SK-N-SH treated with all-trans-retinoic acid at 6 μM for 48 hours (cell line): ENCODE results near the gene IL17RD.

Experiments
- ATAC-seq: fragments of 200-7000 bp; cut with Tn5 transposase; 3 replicates; pipeline ENCODE4 v1.9.1; 2020; ENCODE audit warnings: mild to moderate bottlenecking, moderate library complexity
- ARNTL ChIP-seq: fragments of 450-650 bp; formaldehyde crosslinking; IDR thresholded peaks from 2 replicates; pipeline ENCODE4 v1.5.0; 2020; ENCODE audit warnings: low read depth, mild to moderate bottlenecking, moderate library complexity, borderline replicate concordance
- BACH2 ChIP-seq: fragments of 250-450 bp; sonication (Bioruptor Pico); IDR thresholded peaks from 2 replicates; pipeline ENCODE4 v1.9.0; 2021; ENCODE audit warnings: mild to moderate bottlenecking, borderline replicate concordance
- ESRRG ChIP-seq: fragments of 250-450 bp; sonication (Bioruptor Pico); IDR thresholded peaks from 2 replicates; pipeline ENCODE4 v1.6.1; 2021; ENCODE audit warnings: mild to moderate bottlenecking
- GLIS3 ChIP-seq: fragments of 250-450 bp; sonication (Bioruptor Pico); IDR thresholded peaks from 2 replicates; pipeline ENCODE4 v1.5.0; 2020; ENCODE audit warnings: mild to moderate bottlenecking, moderate library complexity
- ISL1 ChIP-seq: fragments of 250-450 bp; sonication (Bioruptor Pico); IDR thresholded peaks from 2 replicates; pipeline ENCODE4 v2.1.2; 2022; ENCODE audit warnings: mild to moderate bottlenecking, moderate library complexity
- OSR1 ChIP-seq: fragments of 250-450 bp; sonication (Bioruptor Pico); IDR thresholded peaks from 2 replicates; pipeline ENCODE4 v1.8.0; 2022; ENCODE audit warnings: moderate library complexity, mild to moderate bottlenecking, inconsistent platforms
- POU6F1 ChIP-seq: fragments of 250-450 bp; sonication (Bioruptor Pico); IDR thresholded peaks from 2 replicates; pipeline ENCODE4 v1.8.0; 2021; ENCODE audit warnings: low read depth, mild to moderate bottlenecking, moderate library complexity, borderline replicate concordance
- PPARA ChIP-seq: fragments of 250-450 bp; sonication (Bioruptor Pico); IDR thresholded peaks from 2 replicates; pipeline ENCODE4 v1.5.0; 2020; ENCODE audit warnings: mild to moderate bottlenecking, borderline replicate concordance
- RARB ChIP-seq: fragments of 250-450 bp; sonication (Bioruptor Pico); IDR thresholded peaks from 2 replicates; pipeline ENCODE4 v1.8.0; 2021; ENCODE audit warnings: mild to moderate bottlenecking, moderate library complexity
- SNAI2 ChIP-seq: fragments of 250-450 bp; sonication (Bioruptor Pico); IDR thresholded peaks from 2 replicates; pipeline ENCODE4 v1.5.0; 2020; ENCODE audit warnings: mild to moderate bottlenecking, moderate library complexity
- TCF4 ChIP-seq: fragments of 250-450 bp; sonication (Bioruptor Pico); IDR thresholded peaks from 2 replicates; pipeline ENCODE4 v1.8.0; 2021; ENCODE audit warnings: mild to moderate bottlenecking, moderate library complexity, borderline replicate concordance
- ZC3H10 ChIP-seq: fragments of 250-450 bp; sonication (Bioruptor Pico); IDR thresholded peaks from 2 replicates; pipeline ENCODE4 v1.5.1; 2021; ENCODE audit warnings: mild to moderate bottlenecking, moderate library complexity
- ZFP3 ChIP-seq: fragments of 250-450 bp; sonication (Bioruptor Pico); IDR thresholded peaks from 2 replicates; pipeline ENCODE4 v1.5.0; 2020; ENCODE audit warnings: mild to moderate bottlenecking, moderate library complexity
- ZFP30 ChIP-seq: fragments of 450-650 bp; formaldehyde crosslinking; IDR thresholded peaks from 2 replicates; pipeline ENCODE4 v1.5.0; 2022; ENCODE audit warnings: mild to moderate bottlenecking, moderate library complexity
- ZNF565 ChIP-seq: fragments of 450-650 bp; formaldehyde crosslinking; conservative IDR thresholded peaks from 2 replicates; pipeline ENCODE4 v1.5.0; 2020; ENCODE audit warnings: low read depth, mild to moderate bottlenecking, moderate library complexity
- ZNF70 ChIP-seq: fragments of 450-650 bp; formaldehyde crosslinking; IDR thresholded peaks from 2 replicates; pipeline ENCODE4 v1.5.0; 2020; ENCODE audit warnings: mild to moderate bottlenecking, moderate library complexity
- ZNF8 ChIP-seq: fragments of 450-650 bp; formaldehyde crosslinking; IDR thresholded peaks from 2 replicates; pipeline ENCODE4 v1.5.0; 2020; ENCODE audit warnings: mild to moderate bottlenecking, moderate library complexity
- TF ChIP-seq, protein P1 (sequence below): fragments of 250-450 bp; sonication (Bioruptor Pico); IDR thresholded peaks from 2 replicates; pipeline ENCODE4 v1.5.1; 2021; ENCODE audit warnings: mild to moderate bottlenecking, moderate library complexity
- TF ChIP-seq, protein P2 (sequence below): fragments of 250-450 bp; sonication (Bioruptor Pico); IDR thresholded peaks from 2 replicates; pipeline ENCODE4 v1.5.1; 2020; ENCODE audit warnings: low read depth, mild to moderate bottlenecking, moderate library complexity
- TF ChIP-seq, protein P3 (sequence below): fragments of 250-450 bp; sonication (Bioruptor Pico); IDR thresholded peaks from 2 replicates; pipeline ENCODE4 v1.5.0; 2020; ENCODE audit warnings: mild to moderate bottlenecking, moderate library complexity
- TF ChIP-seq, protein P4 (sequence below): fragments of 250-450 bp; sonication (Bioruptor Pico); IDR thresholded peaks from 2 replicates; pipeline ENCODE4 v1.8.0; 2020; ENCODE audit warnings: mild to moderate bottlenecking, moderate library complexity, borderline replicate concordance

The IL17RD gene

DNA sequence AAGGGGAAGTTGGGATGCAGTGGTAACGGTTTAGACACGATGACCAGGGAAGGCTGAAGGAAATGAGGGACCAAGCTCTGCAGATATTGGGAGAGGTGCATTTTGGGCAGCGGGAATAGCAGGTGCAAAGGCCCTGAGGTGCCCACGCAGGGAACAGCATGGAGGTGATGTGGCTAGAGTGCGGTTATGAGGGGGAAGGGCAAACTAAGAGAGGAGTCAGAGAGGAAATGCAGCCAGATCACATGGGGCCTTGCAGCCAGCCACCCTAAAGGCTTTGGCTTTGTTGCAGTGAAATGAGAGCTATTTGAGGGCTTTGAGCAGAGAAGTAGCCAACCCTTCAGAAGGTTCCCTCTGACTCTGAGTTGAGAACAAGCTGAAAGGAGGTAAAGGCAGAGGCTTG is 102.1 kb downstream of the IL17RD start:
- TF ChIP-seq ZFP3 (no peak), PPARA (CRISPR knock-in tag) (no peak), ZC3H10 (no peak), BACH2 (CRISPR knock-in tag) (no peak), ZNF565 (no peak), GLIS3 (no peak), RARB (no peak), ESRRG (CRISPR knock-in tag) (no peak)
- TF ChIP-seq, protein P1, sequence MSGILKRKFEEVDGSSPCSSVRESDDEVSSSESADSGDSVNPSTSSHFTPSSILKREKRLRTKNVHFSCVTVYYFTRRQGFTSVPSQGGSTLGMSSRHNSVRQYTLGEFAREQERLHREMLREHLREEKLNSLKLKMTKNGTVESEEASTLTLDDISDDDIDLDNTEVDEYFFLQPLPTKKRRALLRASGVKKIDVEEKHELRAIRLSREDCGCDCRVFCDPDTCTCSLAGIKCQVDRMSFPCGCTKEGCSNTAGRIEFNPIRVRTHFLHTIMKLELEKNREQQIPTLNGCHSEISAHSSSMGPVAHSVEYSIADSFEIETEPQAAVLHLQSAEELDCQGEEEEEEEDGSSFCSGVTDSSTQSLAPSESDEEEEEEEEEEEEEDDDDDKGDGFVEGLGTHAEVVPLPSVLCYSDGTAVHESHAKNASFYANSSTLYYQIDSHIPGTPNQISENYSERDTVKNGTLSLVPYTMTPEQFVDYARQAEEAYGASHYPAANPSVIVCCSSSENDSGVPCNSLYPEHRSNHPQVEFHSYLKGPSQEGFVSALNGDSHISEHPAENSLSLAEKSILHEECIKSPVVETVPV (CRISPR knock-in tag), result no peak
- TF ChIP-seq, protein P2, sequence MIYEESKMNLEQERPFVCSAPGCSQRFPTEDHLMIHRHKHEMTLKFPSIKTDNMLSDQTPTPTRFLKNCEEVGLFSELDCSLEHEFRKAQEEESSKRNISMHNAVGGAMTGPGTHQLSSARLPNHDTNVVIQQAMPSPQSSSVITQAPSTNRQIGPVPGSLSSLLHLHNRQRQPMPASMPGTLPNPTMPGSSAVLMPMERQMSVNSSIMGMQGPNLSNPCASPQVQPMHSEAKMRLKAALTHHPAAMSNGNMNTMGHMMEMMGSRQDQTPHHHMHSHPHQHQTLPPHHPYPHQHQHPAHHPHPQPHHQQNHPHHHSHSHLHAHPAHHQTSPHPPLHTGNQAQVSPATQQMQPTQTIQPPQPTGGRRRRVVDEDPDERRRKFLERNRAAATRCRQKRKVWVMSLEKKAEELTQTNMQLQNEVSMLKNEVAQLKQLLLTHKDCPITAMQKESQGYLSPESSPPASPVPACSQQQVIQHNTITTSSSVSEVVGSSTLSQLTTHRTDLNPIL (CRISPR knock-in tag), result no peak
- TF ChIP-seq, protein P3, sequence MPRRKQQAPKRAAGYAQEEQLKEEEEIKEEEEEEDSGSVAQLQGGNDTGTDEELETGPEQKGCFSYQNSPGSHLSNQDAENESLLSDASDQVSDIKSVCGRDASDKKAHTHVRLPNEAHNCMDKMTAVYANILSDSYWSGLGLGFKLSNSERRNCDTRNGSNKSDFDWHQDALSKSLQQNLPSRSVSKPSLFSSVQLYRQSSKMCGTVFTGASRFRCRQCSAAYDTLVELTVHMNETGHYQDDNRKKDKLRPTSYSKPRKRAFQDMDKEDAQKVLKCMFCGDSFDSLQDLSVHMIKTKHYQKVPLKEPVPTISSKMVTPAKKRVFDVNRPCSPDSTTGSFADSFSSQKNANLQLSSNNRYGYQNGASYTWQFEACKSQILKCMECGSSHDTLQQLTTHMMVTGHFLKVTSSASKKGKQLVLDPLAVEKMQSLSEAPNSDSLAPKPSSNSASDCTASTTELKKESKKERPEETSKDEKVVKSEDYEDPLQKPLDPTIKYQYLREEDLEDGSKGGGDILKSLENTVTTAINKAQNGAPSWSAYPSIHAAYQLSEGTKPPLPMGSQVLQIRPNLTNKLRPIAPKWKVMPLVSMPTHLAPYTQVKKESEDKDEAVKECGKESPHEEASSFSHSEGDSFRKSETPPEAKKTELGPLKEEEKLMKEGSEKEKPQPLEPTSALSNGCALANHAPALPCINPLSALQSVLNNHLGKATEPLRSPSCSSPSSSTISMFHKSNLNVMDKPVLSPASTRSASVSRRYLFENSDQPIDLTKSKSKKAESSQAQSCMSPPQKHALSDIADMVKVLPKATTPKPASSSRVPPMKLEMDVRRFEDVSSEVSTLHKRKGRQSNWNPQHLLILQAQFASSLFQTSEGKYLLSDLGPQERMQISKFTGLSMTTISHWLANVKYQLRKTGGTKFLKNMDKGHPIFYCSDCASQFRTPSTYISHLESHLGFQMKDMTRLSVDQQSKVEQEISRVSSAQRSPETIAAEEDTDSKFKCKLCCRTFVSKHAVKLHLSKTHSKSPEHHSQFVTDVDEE (CRISPR knock-in tag), result no peak
- no peak for ATAC-seq

GRCh38 chr3:57062101-57062631 is 103.0 kb downstream of the IL17RD start:
- TF ChIP-seq ZFP3, result no peak
- TF ChIP-seq ISL1 (CRISPR knock-in tag), result no peak
- TF ChIP-seq OSR1 (CRISPR knock-in tag), result no peak
- no peak for TF ChIP-seq POU6F1 (CRISPR knock-in tag)
- no peak for TF ChIP-seq BACH2 (CRISPR knock-in tag)
- TF ChIP-seq, protein P1 (CRISPR knock-in tag), result no peak
- TF ChIP-seq, protein P3 (CRISPR knock-in tag), result no peak
- TF ChIP-seq PPARA (CRISPR knock-in tag), result no peak
- TF ChIP-seq ZNF8 (CRISPR knock-in tag), result no peak
- no peak for TF ChIP-seq GLIS3
- no peak for TF ChIP-seq SNAI2
- no peak for TF ChIP-seq ESRRG (CRISPR knock-in tag)
- TF ChIP-seq ZFP30 (CRISPR knock-in tag), result no peak
- TF ChIP-seq, protein P4, sequence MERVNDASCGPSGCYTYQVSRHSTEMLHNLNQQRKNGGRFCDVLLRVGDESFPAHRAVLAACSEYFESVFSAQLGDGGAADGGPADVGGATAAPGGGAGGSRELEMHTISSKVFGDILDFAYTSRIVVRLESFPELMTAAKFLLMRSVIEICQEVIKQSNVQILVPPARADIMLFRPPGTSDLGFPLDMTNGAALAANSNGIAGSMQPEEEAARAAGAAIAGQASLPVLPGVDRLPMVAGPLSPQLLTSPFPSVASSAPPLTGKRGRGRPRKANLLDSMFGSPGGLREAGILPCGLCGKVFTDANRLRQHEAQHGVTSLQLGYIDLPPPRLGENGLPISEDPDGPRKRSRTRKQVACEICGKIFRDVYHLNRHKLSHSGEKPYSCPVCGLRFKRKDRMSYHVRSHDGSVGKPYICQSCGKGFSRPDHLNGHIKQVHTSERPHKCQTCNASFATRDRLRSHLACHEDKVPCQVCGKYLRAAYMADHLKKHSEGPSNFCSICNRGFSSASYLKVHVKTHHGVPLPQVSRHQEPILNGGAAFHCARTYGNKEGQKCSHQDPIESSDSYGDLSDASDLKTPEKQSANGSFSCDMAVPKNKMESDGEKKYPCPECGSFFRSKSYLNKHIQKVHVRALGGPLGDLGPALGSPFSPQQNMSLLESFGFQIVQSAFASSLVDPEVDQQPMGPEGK (CRISPR knock-in tag), result no peak
- TF ChIP-seq ARNTL, result no peak
- TF ChIP-seq ZNF565, result no peak
- no peak for TF ChIP-seq ZNF70 (CRISPR knock-in tag)
- no peak for TF ChIP-seq ZC3H10
- no peak for TF ChIP-seq TCF4
- TF ChIP-seq, all 23 proteins: peak for 0
- peak; percentile 26 for ATAC-seq
